CD4-positive, alpha-beta T cell treated with Interleukin-10 for 1 hour (primary cell): ENCODE data around the gene KCNQ4.

Experiments used
- DNase-seq: peaks from one replicate; pipeline ENCODE4 v3.0.0-alpha.2; 2020

KCNQ4 gene

GRCh38 chr1:40797668-40798010 lies 14.1 kb downstream of the KCNQ4 start:
- DNase-seq: no peak

- DNase-seq: no peak
Measured at GRCh38 chr1:40798366-40799281, 15.0 kb downstream of the KCNQ4 start.

- no peak for DNase-seq
Measured at GRCh38 chr1:40799351-40799867, 15.8 kb downstream of the KCNQ4 start.

GRCh38 chr1:40801742-40802077 lies 18.1 kb downstream of the KCNQ4 start:
- no peak for DNase-seq

GRCh38 chr1:40802078-40802741 lies 18.6 kb downstream of the KCNQ4 start:
- peak; percentile 91 for DNase-seq

GRCh38 chr1:40802742-40803113 lies 19.1 kb downstream of the KCNQ4 start:
- DNase-seq: no peak

- no peak for DNase-seq
Measured at GRCh38 chr1:40803447-40803846, 19.9 kb downstream of the KCNQ4 start.

- DNase-seq: no peak
Measured at GRCh38 chr1:40803902-40804301, 20.3 kb downstream of the KCNQ4 start.

- DNase-seq: no peak
Measured at GRCh38 chr1:40806240-40806639, 22.7 kb downstream of the KCNQ4 start.

- DNase-seq: no peak
Measured at GRCh38 chr1:40806731-40807695, 23.4 kb downstream of the KCNQ4 start.

GRCh38 chr1:40808002-40808401 lies 24.4 kb downstream of the KCNQ4 start:
- DNase-seq: no peak

GRCh38 chr1:40808444-40808843 lies 24.9 kb downstream of the KCNQ4 start:
- no peak for DNase-seq

- DNase-seq: no peak
Measured at GRCh38 chr1:40808909-40809308, 25.3 kb downstream of the KCNQ4 start.

GRCh38 chr1:40810927-40811326 lies 27.3 kb downstream of the KCNQ4 start:
- no peak for DNase-seq

- no peak for DNase-seq
Measured at GRCh38 chr1:40815420-40815819, 31.8 kb downstream of the KCNQ4 start.

- no peak for DNase-seq
Measured at GRCh38 chr1:40817791-40818263, 34.2 kb downstream of the KCNQ4 start.

- peak; percentile 92 for DNase-seq
Measured at GRCh38 chr1:40818264-40818961, 34.8 kb downstream of the KCNQ4 start.

- DNase-seq: no peak
Measured at GRCh38 chr1:40819101-40819500, 35.5 kb downstream of the KCNQ4 start.

- DNase-seq: no peak
Measured at GRCh38 chr1:40820251-40820797, 36.7 kb downstream of the KCNQ4 start.

- no peak for DNase-seq
Measured at GRCh38 chr1:40820911-40821693, 37.5 kb downstream of the KCNQ4 start.

- DNase-seq: no peak
Measured at GRCh38 chr1:40822890-40823289, 39.3 kb downstream of the KCNQ4 start.
